CD4-positive, alpha-beta T cell treated with Interleukin-15 for 4 hours (primary cell): Measurements from ENCODE around the gene CAMKK1.

Experiments
- DNase-seq: peaks from one replicate; pipeline ENCODE4 v3.0.0-alpha.2; 2020; ENCODE audit warnings: low spot score

Gene CAMKK1

GRCh38 chr17:3896108-3896967 is 3.5 kb upstream of the CAMKK1 start:
- DNase-seq = no peak

- no peak for DNase-seq
Measured at GRCh38 chr17:3895354-3895753, 2.5 kb upstream of the CAMKK1 start.

GRCh38 chr17:3894911-3895343 is 2.1 kb upstream of the CAMKK1 start:
- no peak for DNase-seq

GRCh38 chr17:3894188-3894587 is 1.3 kb upstream of the CAMKK1 start:
- DNase-seq = no peak

GRCh38 chr17:3893720-3894116 is 865 bp upstream of the CAMKK1 start:
- no peak for DNase-seq

- DNase-seq = peak; percentile 74
Measured at GRCh38 chr17:3892095-3892998, 506 bp downstream of the CAMKK1 start.

- no peak for DNase-seq
Measured at GRCh38 chr17:3891626-3892094, 1.2 kb downstream of the CAMKK1 start.

DNA sequence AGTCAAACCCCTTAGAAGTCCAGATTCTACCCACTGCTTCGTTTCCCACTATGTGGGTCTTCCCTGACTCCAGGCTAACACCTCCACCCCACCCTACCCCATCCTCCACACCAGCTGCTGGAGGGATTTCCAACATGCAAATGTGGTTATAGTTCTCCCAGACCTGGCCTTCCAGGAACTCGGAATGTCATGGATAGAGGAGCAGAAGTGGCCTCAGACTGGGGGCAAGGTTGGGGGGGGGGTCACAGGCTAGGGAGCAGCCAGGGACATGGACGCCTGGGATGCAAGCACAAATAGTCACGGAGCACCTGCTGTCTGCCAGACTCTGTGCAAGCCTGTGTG is 2.0 kb downstream of the CAMKK1 start:
- DNase-seq = no peak

DNA sequence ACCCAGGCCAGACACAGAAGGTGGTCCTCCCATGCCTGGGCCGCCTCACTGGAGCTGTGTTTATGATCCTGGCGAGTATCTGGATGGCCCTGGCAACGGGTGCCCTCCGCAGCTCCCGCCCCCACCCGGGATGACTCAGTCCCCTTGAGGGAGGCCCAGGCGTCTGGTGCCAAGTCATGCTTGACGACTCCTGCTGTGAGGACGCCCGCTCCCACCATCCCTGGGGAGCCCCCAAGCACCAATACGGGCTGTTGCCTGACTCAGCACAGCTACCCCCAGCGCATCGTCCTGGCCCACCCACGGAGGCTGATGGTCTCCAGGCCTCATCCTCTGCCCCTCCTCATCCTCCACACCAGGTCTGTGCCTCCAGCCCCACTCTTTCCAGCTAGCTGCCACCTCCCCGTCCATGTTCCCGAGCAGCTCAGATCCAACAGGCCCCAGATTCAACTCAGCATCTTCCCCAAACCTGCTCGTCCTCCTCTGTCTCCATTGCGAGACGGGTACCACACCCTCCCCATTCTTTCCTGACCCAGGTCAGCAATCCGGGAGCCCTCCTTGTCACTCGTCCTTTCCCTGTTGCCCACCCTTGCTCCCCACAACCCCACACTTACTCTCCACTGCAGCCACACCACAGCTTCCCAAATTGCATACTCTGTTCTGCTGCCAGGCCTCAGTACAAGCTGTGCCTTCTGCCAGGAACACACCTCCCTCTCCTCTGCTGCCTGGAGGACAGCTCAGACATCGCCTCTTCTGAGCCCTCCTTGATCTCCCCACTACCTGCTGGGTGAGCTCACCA is 2.6 kb downstream of the CAMKK1 start:
- DNase-seq = no peak

DNA sequence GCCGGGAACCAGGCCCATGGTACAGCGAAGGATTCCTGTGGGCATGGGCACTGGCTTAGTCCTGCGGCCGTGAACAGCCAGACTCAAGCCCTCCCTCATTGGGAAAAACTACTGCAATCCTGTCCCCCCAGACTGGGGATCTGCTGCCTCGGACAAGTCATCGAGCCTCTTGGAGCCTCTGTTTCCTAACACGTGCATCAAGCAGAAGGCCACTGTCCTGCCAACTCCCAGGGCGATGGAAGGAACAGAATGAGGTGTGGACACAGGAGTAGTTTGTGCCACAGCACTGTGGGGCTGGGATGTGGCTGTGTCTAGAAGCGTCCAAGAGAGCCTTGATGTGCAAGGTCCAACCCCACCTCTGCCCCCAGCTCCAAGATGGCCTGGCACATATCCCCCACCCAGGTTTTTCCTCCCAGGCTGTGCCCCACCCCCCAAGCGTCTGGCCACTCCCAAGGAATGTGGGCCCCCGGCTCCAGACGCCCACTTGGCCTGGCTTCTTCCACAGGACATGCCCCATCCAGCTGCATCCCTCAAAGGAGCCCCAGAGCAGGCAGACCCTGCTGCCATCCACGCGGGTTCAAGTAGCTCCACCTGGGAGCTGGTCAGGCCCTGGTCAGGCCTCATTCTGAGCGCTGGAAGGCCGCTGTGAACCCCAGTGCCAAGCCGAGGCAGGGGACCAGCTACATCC is 3.4 kb downstream of the CAMKK1 start:
- DNase-seq = no peak

GRCh38 chr17:3888343-3889171 is 4.3 kb downstream of the CAMKK1 start:
- DNase-seq = no peak

GRCh38 chr17:3887804-3888203 is 5.0 kb downstream of the CAMKK1 start:
- peak; percentile 12 for DNase-seq

DNA sequence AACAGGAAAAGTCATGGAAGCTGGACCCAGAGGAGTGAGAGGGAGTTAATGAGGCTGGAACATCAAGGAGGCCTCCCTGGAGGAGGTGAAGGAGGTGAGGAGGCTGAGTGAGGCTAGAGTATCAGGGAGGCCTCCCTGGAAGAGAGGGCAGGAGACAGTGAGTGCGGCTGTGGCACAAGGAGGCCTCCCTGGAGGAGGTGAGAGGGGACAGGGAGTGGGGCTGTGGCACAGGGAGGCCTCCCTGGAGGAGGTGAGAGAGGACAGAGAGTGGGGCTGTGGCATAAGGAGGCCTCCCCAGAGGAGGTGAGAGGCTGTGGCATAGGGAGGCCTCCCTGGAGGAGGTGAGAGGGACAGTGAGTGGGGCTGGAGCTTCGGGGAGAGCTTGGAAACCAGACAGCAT is 5.5 kb downstream of the CAMKK1 start:
- no peak for DNase-seq

DNA sequence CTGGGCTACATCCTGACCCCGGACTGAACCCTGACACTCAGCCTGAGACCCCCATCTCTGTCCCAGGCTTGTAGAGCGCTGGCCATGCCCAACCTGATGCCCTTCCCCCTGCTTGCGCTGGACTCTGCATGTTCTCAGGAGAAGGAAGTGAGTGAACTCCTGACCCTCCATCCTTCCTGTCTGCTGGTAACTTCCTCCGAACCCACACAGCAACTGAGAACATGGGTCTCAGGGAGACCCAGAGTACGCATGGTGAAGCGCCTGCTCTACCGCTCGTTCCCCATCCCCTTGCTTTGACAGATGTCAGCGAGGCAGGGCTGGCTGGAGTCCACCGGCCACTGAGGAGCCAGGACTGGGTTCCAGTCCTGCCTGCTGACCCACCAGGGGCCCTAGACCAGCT is 6.1 kb downstream of the CAMKK1 start:
- DNase-seq = peak; percentile 16

GRCh38 chr17:3885970-3886369 is 6.9 kb downstream of the CAMKK1 start:
- DNase-seq = no peak

DNA sequence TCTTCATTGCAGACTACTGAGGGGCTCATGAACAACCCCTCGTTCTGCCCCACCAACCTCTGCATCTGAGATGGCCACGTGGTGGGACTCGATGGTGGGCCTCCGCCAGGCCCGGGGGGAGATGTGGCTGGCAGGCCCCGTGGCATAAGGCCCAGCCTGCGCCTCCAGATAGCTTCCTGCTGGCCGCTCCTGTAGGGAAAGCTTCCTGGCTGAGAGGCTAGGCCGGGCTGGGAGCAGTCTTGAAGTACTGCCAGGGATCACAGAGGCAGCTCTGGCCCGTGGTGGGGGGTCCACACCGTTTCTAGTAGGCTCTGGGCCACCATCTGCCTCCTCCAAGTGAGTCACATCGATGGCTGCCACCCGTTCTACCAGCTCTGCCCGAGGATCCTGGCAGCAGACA is 7.6 kb downstream of the CAMKK1 start:
- no peak for DNase-seq

GRCh38 chr17:3884188-3884587 is 8.7 kb downstream of the CAMKK1 start:
- DNase-seq = no peak

DNA sequence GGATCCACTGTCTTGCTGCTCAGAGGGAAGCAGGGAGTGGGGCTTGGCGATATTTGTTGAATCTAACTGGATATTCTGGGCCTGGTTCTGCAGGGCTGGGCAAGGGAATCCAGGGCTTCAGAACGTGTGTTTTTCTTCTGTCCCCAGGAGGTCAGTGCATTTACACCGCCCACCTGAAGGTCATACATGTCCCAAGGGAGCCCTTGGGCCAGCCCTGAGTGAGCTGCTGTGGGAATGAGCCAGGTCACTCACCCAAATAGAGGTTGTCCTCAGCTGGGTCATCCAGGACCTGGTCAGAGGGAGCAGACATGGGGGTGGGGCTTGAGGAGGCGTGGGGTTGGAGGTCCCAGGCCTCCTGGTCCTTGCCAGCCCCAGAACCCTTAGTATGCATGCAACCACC is 10.6 kb downstream of the CAMKK1 start:
- no peak for DNase-seq

DNA sequence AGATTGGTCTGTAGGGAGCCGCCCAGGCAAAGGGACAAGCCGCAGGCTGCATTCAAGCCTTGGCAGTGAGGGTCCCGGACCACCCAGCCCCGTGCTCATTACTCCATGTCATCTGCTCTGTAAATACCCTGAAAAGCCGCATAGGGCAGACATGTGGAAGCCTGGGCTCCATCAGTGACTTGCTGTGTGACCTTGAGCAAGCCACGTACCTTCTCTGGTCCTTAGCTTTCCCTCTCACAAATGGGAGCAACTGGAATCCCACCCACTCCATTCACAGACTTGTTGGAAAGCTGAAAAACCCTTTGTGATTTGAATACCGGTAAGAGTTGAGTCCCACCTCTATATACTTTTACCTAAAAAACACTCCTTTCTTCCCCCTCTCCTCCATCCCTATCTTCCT is 11.9 kb downstream of the CAMKK1 start:
- no peak for DNase-seq

GRCh38 chr17:3879591-3880417 is 13.0 kb downstream of the CAMKK1 start:
- DNase-seq = no peak
